ENCODE measurements around the gene ZNF454.

ZNF454 gene

DNA sequence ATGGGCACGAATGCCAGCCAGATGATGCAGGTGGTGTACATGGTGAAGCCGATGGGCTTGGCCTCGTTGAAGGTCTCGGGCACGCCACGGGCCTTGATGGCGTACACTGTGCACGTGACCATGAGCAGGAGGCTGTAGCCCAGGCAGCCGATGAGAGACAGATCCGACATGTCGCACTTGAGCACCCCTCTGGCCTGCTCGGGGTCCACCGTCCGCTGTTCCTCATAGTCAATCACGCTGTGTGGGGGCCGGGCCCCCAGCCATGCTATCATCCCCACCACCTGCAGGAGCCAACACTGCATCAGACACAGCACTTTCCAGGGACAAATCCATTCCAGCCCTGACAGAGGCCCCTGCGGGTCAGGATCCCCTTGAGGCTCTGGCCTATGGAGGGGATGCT is 41.9 kb downstream of the ZNF454 start:
- FAIRE-seq (no peak), DNase-seq (ENCODE audit: insufficient read length, low spot score) (no peak)
- no peak for TF ChIP-seq POLR2A (IDR thresholded peaks at IDR 0.05; ENCODE audit: low read depth, low read length)
- TF ChIP-seq SPI1 (IDR thresholded peaks at IDR 0.05; ENCODE audit: low read depth, low read length), result no peak
- TF ChIP-seq TAF1 (IDR thresholded peaks at IDR 0.05; ENCODE audit: low read depth, low read length), result no peak
- no peak for TF ChIP-seq POLR2AphosphoS5 (IDR thresholded peaks at IDR 0.05; ENCODE audit: low read depth, low read length)
- TF ChIP-seq PAX5 (IDR thresholded peaks at IDR 0.05; ENCODE audit: insufficient read depth, low read length, severe bottlenecking), result no peak
- TF ChIP-seq POU2F2 (IDR thresholded peaks at IDR 0.05; ENCODE audit: low read depth, low read length), result no peak

DNA sequence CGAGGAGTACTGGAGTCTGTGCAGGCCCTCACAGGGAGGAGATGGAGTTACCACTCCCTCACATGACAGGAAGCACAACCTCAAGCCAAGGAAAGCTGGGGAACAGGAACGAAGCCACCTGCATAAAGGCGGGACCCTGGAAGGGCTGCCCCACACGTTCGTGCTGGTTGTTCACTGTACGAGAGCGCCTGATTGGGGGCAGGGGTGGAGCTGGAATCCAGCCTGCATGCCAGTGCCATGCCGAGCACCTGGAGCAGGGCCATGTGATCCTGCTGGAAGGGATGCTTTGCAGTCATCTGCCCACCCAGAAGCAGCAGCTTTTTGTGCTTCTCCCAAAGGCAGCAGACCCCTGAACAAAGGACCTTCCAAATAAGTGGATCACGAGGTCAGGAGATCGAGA is 42.7 kb downstream of the ZNF454 start:
- TF ChIP-seq TAF1 (IDR thresholded peaks at IDR 0.05; ENCODE audit: low read depth, low read length) (no peak), POLR2AphosphoS5 (IDR thresholded peaks at IDR 0.05; ENCODE audit: low read depth, low read length) (no peak), POU2F2 (IDR thresholded peaks at IDR 0.05; ENCODE audit: low read depth, low read length) (no peak), PAX5 (IDR thresholded peaks at IDR 0.05; ENCODE audit: insufficient read depth, low read length, severe bottlenecking) (no peak), SPI1 (IDR thresholded peaks at IDR 0.05; ENCODE audit: low read depth, low read length) (no peak), POLR2A (IDR thresholded peaks at IDR 0.05; ENCODE audit: low read depth, low read length) (no peak)
- no peak for FAIRE-seq
- DNase-seq (ENCODE audit: insufficient read length, low spot score), result no peak

DNA sequence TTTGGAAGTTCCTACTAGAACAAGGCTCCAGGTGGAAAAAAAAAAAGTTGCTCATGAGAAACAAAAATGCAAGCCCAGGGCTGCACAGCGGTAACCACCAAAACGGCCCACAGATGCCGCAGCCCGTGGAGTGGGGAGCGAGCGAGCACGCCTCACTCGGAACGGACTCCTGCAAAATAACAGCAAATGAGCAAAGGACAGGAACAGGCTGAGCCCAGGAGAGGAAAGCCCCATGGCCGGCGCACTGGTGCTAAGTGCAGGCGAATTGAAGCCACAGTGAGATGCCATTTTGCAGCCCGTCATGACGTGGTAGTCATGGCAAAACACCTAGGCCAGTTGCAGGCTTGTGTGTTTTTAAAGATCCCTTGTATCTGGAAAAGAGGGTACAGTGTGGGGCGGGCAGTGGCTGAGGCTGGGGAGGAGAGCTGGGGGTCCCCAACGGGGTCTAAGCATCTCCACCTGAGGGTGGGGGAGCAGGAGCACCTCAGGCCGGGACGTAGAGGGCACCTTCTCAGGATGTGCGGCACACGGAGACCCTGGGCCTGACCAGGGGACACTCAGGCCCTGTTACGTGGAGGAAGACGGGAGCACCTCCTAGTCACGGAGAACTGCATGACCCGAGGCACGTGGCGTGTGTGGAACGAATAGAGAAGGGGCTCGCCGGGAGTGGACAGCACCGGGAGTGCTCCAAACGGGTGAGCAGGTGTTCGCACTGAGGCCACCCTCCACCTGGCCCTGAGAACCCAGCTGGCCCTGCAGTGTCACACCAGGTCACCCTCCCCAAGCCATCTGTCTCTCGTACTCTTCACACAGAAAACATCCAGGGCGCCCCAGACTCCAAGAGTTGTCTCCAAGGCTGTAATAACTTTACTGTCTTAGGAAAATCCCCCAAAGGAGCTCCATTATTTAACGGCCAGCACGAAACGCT is 43.4 kb downstream of the ZNF454 start:
- no peak for DNase-seq (ENCODE audit: insufficient read length, low spot score)
- no peak for FAIRE-seq
- TF ChIP-seq TAF1 (IDR thresholded peaks at IDR 0.05; ENCODE audit: low read depth, low read length) (no peak), POLR2AphosphoS5 (IDR thresholded peaks at IDR 0.05; ENCODE audit: low read depth, low read length) (no peak), POU2F2 (IDR thresholded peaks at IDR 0.05; ENCODE audit: low read depth, low read length) (no peak), PAX5 (IDR thresholded peaks at IDR 0.05; ENCODE audit: insufficient read depth, low read length, severe bottlenecking) (no peak), SPI1 (IDR thresholded peaks at IDR 0.05; ENCODE audit: low read depth, low read length) (no peak), POLR2A (IDR thresholded peaks at IDR 0.05; ENCODE audit: low read depth, low read length) (no peak)

DNA sequence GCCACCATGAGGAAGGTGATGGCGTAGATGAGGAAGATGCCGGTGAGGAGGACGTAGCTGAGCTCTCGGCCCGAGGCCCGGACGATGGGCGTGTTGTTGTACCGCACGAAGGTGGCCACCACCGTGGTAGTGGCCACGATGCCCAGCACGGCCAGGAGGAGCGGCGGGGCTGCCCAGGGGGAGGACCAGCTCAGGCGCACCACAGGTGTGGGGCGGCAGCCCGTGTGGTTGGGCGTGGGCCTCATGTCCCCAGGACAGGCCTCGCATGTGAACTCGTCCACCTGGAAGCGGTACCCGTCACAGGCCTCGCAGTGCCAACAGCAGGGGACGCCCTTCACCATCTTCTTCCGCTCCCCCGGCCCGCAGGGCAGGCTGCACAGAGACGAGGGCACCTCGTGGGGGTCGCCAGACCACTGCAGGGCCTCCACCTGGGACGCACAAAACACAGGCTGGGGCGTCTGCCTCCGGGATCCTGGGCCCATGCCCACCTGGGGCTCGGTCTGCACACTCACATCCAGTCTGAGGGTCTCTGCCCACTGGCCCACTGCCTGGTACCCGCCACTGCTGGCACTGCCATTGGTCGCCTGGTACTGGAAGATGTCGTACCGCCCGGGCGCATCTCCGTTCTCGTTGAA is 45.4 kb downstream of the ZNF454 start:
- TF ChIP-seq SPI1 (IDR thresholded peaks at IDR 0.05; ENCODE audit: low read depth, low read length), result no peak
- TF ChIP-seq POLR2A (IDR thresholded peaks at IDR 0.05; ENCODE audit: low read depth, low read length), result no peak
- TF ChIP-seq POLR2AphosphoS5 (IDR thresholded peaks at IDR 0.05; ENCODE audit: low read depth, low read length), result no peak
- no peak for TF ChIP-seq PAX5 (IDR thresholded peaks at IDR 0.05; ENCODE audit: insufficient read depth, low read length, severe bottlenecking)
- TF ChIP-seq POU2F2 (IDR thresholded peaks at IDR 0.05; ENCODE audit: low read depth, low read length), result no peak
- no peak for TF ChIP-seq TAF1 (IDR thresholded peaks at IDR 0.05; ENCODE audit: low read depth, low read length)
- no peak for FAIRE-seq
- DNase-seq (ENCODE audit: insufficient read length, low spot score), result no peak

DNA sequence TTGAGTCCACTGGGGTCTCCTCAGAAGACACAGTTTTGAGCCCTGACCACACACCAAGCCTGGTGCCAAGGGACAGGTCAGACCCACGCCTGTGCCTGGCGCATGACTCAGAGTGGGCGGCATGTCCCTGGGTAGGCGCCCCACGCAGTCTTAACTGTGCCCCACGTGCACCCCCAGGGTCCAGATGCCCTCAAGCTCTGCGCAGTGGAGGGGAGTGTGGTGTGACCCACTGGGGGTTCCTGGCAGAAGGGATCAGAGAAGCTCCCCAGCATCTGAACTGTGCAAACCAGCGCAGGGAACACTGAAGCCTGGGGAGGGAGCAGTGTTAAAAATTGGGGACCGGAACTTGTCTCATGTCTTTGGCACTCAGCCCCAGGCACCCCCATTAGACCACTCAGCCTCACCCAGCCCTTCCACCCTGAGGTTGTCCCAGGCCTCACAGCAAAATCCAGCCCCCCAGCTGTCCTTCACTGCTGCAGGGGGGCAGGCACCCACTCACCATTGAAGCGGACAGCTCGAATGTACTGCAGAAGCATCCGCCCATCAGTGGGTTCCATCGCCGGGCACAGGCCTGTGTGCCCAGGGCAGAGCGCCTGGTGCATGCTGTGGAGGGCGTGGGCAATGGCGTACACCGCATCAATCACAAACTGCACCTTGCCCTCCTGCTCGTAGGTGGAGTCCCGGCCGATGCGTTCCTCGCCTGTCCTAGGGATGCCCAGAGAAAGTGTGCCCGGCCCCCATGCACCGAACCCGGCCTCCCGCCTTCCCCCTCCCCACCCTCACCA is 47.6 kb downstream of the ZNF454 start:
- FAIRE-seq (no peak), DNase-seq (ENCODE audit: insufficient read length, low spot score) (no peak)
- TF ChIP-seq POU2F2 (IDR thresholded peaks at IDR 0.05; ENCODE audit: low read depth, low read length) (no peak), POLR2A (IDR thresholded peaks at IDR 0.05; ENCODE audit: low read depth, low read length) (no peak), SPI1 (IDR thresholded peaks at IDR 0.05; ENCODE audit: low read depth, low read length) (no peak), TAF1 (IDR thresholded peaks at IDR 0.05; ENCODE audit: low read depth, low read length) (no peak), POLR2AphosphoS5 (IDR thresholded peaks at IDR 0.05; ENCODE audit: low read depth, low read length) (no peak), PAX5 (IDR thresholded peaks at IDR 0.05; ENCODE audit: insufficient read depth, low read length, severe bottlenecking) (no peak)

DNA sequence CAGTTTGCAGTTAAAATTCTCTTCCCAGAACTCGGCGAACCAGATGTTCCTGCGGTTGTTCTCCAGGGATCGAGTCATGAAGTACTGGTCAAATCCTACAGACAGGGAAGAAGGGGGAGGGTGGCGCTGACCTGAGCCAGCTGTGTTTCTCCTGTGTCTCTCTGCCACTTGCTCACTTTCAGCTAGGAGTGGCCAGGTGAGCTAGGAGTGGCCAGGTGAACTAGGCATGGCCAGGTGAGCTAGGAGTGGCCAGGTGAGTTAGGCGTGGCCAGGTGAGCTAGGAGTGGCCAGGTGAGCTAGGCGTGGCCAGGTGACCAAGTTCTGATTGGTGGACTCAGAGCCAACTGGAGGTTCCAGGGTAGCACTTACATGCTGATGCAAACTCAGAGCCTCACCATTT is 48.3 kb downstream of the ZNF454 start:
- DNase-seq (ENCODE audit: insufficient read length, low spot score) (no peak), FAIRE-seq (no peak)
- TF ChIP-seq SPI1 (IDR thresholded peaks at IDR 0.05; ENCODE audit: low read depth, low read length) (no peak), POU2F2 (IDR thresholded peaks at IDR 0.05; ENCODE audit: low read depth, low read length) (no peak), PAX5 (IDR thresholded peaks at IDR 0.05; ENCODE audit: insufficient read depth, low read length, severe bottlenecking) (no peak), TAF1 (IDR thresholded peaks at IDR 0.05; ENCODE audit: low read depth, low read length) (no peak), POLR2AphosphoS5 (IDR thresholded peaks at IDR 0.05; ENCODE audit: low read depth, low read length) (no peak), POLR2A (IDR thresholded peaks at IDR 0.05; ENCODE audit: low read depth, low read length) (no peak)

DNA sequence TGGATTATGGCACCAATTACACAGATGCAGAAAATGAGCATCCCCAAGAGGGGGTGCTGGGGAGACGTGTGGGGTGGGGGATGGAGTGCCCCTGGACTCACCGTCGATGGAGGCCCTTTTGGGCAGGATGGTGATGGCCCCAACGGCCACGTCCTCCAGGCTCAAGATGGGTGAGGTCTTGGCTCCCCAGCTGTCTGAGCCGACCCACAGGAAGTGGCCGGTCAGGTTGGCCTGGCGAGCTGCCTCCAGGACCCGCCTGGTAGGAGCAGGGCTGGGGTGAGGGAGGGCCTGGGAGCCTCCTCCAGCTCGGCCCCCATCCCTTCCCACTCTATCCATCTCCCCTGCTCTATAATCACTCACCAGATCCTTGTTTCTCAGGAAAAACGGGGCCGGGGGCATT is 49.5 kb downstream of the ZNF454 start:
- TF ChIP-seq POU2F2 (IDR thresholded peaks at IDR 0.05; ENCODE audit: low read depth, low read length) (no peak), POLR2A (IDR thresholded peaks at IDR 0.05; ENCODE audit: low read depth, low read length) (no peak), TAF1 (IDR thresholded peaks at IDR 0.05; ENCODE audit: low read depth, low read length) (no peak), SPI1 (IDR thresholded peaks at IDR 0.05; ENCODE audit: low read depth, low read length) (no peak), PAX5 (IDR thresholded peaks at IDR 0.05; ENCODE audit: insufficient read depth, low read length, severe bottlenecking) (no peak), POLR2AphosphoS5 (IDR thresholded peaks at IDR 0.05; ENCODE audit: low read depth, low read length) (no peak)

DNA sequence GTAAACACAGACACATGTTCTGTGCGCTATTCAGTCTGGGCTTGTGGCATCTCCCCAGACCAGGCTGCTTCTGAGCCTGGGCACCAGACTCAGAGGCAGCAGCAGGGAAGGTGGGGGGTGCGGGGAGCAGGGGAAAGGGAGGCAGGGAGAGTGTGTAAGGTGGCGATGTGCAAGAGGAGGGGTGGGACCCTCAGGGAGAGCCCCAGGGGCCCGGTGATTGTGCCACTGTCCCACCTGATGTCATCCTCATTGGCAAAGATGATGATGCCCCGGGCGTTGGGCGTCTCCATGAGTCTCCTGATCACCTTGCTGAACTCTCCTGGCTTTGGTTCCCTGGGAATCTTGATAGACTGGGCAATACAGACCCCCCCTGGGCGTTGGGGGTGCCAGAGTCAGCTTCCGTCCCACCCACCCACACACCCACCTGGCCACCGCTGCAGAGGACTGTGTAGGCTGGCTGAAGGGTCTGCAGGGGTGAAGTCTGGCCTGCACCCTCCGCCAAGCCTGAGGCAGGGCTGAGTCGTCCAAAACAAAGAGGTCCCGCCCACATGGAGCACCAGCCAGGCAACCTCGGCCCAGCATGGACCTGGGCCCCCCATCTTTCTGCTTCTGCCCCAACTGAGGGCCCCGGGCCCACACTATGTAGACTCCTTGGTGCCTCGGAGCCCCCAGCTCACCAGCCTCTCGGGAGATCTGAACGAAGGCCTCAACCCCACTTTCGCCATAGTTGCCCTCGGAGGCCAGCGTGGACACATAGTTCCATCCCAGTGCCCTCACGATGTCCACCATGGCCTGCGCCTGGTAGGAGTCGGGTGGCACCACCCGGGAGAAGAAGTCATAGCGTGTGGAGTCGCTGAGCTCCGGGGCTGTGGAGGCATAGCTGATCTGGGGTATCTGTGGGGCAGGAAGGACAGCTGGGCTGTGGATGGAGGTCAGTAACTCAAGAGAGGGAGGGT is 50.5 kb downstream of the ZNF454 start:
- TF ChIP-seq POLR2A (IDR thresholded peaks at IDR 0.05; ENCODE audit: low read depth, low read length) (no peak), SPI1 (IDR thresholded peaks at IDR 0.05; ENCODE audit: low read depth, low read length) (no peak), POU2F2 (IDR thresholded peaks at IDR 0.05; ENCODE audit: low read depth, low read length) (no peak), TAF1 (IDR thresholded peaks at IDR 0.05; ENCODE audit: low read depth, low read length) (no peak), POLR2AphosphoS5 (IDR thresholded peaks at IDR 0.05; ENCODE audit: low read depth, low read length) (no peak), PAX5 (IDR thresholded peaks at IDR 0.05; ENCODE audit: insufficient read depth, low read length, severe bottlenecking) (no peak)
- no peak for FAIRE-seq
- no peak for DNase-seq (ENCODE audit: insufficient read length, low spot score)

More for the DNA sequence above, 49.5 kb downstream of the ZNF454 start:
- no peak for DNase-seq (ENCODE audit: insufficient read length, low spot score)
- FAIRE-seq, result no peak

Measured in GM12891 (cell line).